PC-3 (cell line): Measurements from ENCODE around the gene MS4A13.

Source experiments
- CTCF ChIP-seq: fragments of 300-600 bp; sonication (generic); conservative IDR thresholded peaks from 2 replicates; pipeline ENCODE4 v1.5.1; 2017; ENCODE audit warnings: antibody characterized with exemption, low read depth, mild to moderate bottlenecking, low read length
- EZH2 ChIP-seq: fragments of 300-600 bp; sonication (generic); IDR thresholded peaks from one replicate; pipeline ENCODE4 v1.6.1; 2017; ENCODE audit warnings: antibody characterized with exemption, mild to moderate bottlenecking, low read length; ENCODE audit not compliant: unreplicated experiment

- no peak for TF ChIP-seq EZH2
- no peak for TF ChIP-seq CTCF
Measured at GRCh38 chr11:60504219-60504905, 10.8 kb upstream of the MS4A13 start.
